ENCODE data around the gene NR4A3. TPM values are rescaled to one million over a fixed set of nuclear protein-coding genes. Genes with fewer than 3 reads are reported as not detected.

NR4A3 gene
- total and polyA plus RNA-seq, 9 of the 15 experiments (the other 6 are each of a cell fraction or from before 2014, with no cell fraction given), result 0.04 to 0.07 TPM; not detected in 7

GRCh38 chr9:99819123-99819855 is 2.4 kb upstream of the NR4A3 start (continued):
- peak; percentile 73 for TF ChIP-seq PKNOX1 (IDR thresholded peaks at IDR 0.05)
- peak; percentile 93 for TF ChIP-seq SMAD4 (CRISPR knock-in tag; conservative IDR thresholded peaks at IDR 0.05)
- TF ChIP-seq KDM4B (IDR thresholded peaks at IDR 0.05; ENCODE audit: borderline replicate concordance in 2 of 2, low read depth in 1 of 2), result peak in 1 of 2 experiments; percentile 68; a peak in 1 of 4 replicates
- TF ChIP-seq ZNF57 (CRISPR knock-in tag; IDR thresholded peaks at IDR 0.05), result no peak
- peak in 1 of 2 experiments; percentile 84; a peak in 2 of 4 replicates for TF ChIP-seq HDAC1 (IDR thresholded peaks at IDR 0.05)
- no peak; a peak in 1 of 4 replicates for TF ChIP-seq FOXA3 (CRISPR knock-in tag; conservative IDR thresholded peaks at IDR 0.05 in 1 of 2, IDR thresholded peaks at IDR 0.05 in 1 of 2)
- no peak; the same call in 1 of the 2 replicates for TF ChIP-seq EP300 (IDR thresholded peaks at IDR 0.05; ENCODE audit: low read length)
- TF ChIP-seq EP400 (IDR thresholded peaks at IDR 0.05), result peak; percentile 90
- no peak for TF ChIP-seq SNAPC5 (CRISPR knock-in tag; IDR thresholded peaks at IDR 0.05)
- TF ChIP-seq MBD1 (CRISPR knock-in tag; IDR thresholded peaks at IDR 0.05), result no peak
- TF ChIP-seq ZNF347 (CRISPR knock-in tag; IDR thresholded peaks at IDR 0.05; ENCODE audit: low read depth), result no peak
- no peak for TF ChIP-seq ZNF3 (CRISPR knock-in tag; IDR thresholded peaks at IDR 0.05)
- TF ChIP-seq TFAP4 (CRISPR knock-in tag; IDR thresholded peaks at IDR 0.05; ENCODE audit: borderline replicate concordance), result peak; percentile 91
- TF ChIP-seq PATZ1 (CRISPR knock-in tag; IDR thresholded peaks at IDR 0.05; ENCODE audit: borderline replicate concordance), result no peak
- no peak for TF ChIP-seq DDX20 (tag; IDR thresholded peaks at IDR 0.05; ENCODE audit: low read depth)
- TF ChIP-seq ID3 (CRISPR knock-in tag; IDR thresholded peaks at IDR 0.05), result no peak
- TF ChIP-seq ID3 (tag; IDR thresholded peaks at IDR 0.05), result peak; percentile 83
- TF ChIP-seq ZNF175 (CRISPR knock-in tag; IDR thresholded peaks at IDR 0.05; ENCODE audit: low read depth), result no peak
- TF ChIP-seq NONO (IDR thresholded peaks at IDR 0.05; ENCODE audit: low read depth in 2 of 2, low read length in 1 of 2), result peak; percentile 44 to 97; a peak in 3 of 4 replicates
- TF ChIP-seq ESRRA (IDR thresholded peaks at IDR 0.05; ENCODE audit: borderline replicate concordance, low read depth), result peak; percentile 28; the same call in 1 of the 2 replicates
- TF ChIP-seq CSDE1 (IDR thresholded peaks at IDR 0.05), result peak in 1 of 2 experiments; percentile 12; a peak in 1 of 4 replicates
